Cardiac fibroblast (primary cell): ENCODE results near the gene EGFR.

ENCODE experiments used
- DNase-seq, 2 donors: peaks; one replicate each; pipeline versions ENCODE4 v3.0.0 to v3.0.0-alpha.2; 2010; ENCODE audit warnings: low read depth in 2 of 2
- H3K4me3 ChIP-seq, 2 donors: replicated peaks in 1 of 2; 1 replicate in 1 of 2; 2 replicates in 1 of 2; pipeline ENCODE4 v1.5.1; 2011; ENCODE audit warnings: low read depth in 2 of 2, low read length in 2 of 2, mild to moderate bottlenecking in 2 of 2, moderate library complexity in 1 of 2
- CTCF ChIP-seq: IDR thresholded peaks from one replicate; pipeline ENCODE4 v1.5.1; 2011; ENCODE audit warnings: low read depth, mild to moderate bottlenecking, low read length, inconsistent platforms

Gene EGFR

GRCh38 chr7:55026086-55026790, 7.4 kb downstream of the EGFR start:
- DNase-seq: peak in 1 of 2 donors; percentile 30
- TF ChIP-seq CTCF: no peak
- H3K4me3 ChIP-seq: no peak overlapping the region

GRCh38 chr7:55026867-55027490, 8.2 kb downstream of the EGFR start:
- TF ChIP-seq CTCF: no peak
- H3K4me3 ChIP-seq: no peak overlapping the region
- peak; percentile 48 to 56 for DNase-seq

GRCh38 chr7:55028011-55028410, 9.2 kb downstream of the EGFR start:
- TF ChIP-seq CTCF: no peak
- no peak overlapping the region for H3K4me3 ChIP-seq
- peak in 1 of 2 donors; percentile 38 for DNase-seq

GRCh38 chr7:55030314-55030713, 11.5 kb downstream of the EGFR start:
- TF ChIP-seq CTCF: no peak
- DNase-seq: peak; percentile 23 to 36
- H3K4me3 ChIP-seq: no peak overlapping the region

GRCh38 chr7:55031075-55031474, 12.3 kb downstream of the EGFR start:
- TF ChIP-seq CTCF: no peak
- H3K4me3 ChIP-seq: no peak overlapping the region
- DNase-seq: no peak

- TF ChIP-seq CTCF: no peak
Observed at GRCh38 chr7:55032069-55032699, 13.4 kb downstream of the EGFR start.

More at GRCh38 chr7:55032069-55032699, 13.4 kb downstream of the EGFR start:
- H3K4me3 ChIP-seq: no peak overlapping the region
- no peak for DNase-seq
